HG03378 (cell line): ENCODE measurements around the gene THEMIS.
"Not testable (repeated sequence)": the region's sequence is repeated elsewhere in the genome, so short reads cannot be mapped to it uniquely, and the experiment has no call there.

Experiments used
- ATAC-seq: cut with Tn5 transposase; IDR thresholded peaks from one replicate; pipeline ENCODE4 v1.9.1; 2021; ENCODE audit warnings: mild to moderate bottlenecking, moderate library complexity; ENCODE audit not compliant: unreplicated experiment

THEMIS gene

DNA sequence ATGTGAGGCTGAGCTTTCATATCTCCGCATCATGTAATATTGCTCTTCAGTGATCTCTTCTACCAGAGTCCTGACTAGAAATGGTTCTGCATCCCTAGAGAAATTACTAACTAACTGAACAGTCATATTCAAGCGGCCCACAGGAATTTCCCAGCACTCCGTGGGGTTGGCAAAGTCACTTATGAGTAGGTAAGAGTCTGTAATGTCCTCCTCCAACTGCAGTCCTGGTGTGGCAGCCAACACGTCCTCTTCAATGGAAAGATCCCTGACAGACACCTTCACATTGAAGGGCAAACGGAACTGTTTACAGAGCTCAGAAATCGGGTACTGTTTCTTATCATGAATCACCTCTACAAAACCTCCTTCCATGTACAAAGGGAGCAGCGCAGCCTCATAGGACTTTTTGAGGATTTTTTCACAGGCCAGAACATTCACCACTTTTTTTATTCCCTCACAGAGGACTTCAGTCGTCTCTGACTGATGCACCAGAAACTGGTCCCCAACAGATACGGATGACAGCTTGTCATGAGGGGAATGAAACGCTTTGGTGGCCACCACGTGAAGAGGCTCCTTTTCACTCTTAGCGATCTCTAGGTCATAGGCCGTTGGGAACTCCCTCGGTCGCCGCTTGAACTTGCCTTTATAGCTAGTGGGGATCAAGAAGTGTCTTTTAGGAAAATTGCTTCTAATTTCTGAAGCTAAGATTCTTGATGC is 87.7 kb downstream of the THEMIS start:
- no peak for ATAC-seq

DNA sequence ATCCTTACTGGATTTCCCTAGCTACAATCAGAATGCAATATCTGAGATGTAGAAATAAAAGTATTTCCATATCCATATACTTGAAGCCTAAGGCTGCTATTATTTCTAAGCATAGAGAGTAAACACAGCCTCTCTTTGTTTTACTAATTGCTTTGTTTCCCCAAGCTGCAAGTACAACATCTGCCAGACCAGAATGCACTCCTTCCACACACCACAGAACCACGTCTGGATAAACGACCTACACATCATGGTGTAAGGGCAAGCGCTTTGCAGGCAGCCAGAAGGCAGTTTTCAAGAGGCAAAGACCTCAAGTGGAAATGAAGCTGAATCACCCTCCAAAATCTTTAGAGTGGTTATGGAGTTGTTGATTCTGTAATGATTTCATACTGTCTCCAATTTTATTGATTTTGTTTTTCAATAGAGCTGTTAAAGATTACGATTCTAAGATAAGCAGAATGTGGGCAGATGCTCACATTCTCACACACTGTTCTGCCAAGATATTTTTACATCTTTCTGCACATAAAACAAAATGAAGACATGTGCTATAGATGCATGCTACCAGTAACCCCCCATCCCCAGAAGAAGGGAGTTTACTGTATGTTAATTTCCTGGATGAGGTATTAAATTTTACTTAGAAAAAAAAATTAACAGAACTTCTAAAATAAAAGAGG is 88.8 kb downstream of the THEMIS start:
- no peak for ATAC-seq

DNA sequence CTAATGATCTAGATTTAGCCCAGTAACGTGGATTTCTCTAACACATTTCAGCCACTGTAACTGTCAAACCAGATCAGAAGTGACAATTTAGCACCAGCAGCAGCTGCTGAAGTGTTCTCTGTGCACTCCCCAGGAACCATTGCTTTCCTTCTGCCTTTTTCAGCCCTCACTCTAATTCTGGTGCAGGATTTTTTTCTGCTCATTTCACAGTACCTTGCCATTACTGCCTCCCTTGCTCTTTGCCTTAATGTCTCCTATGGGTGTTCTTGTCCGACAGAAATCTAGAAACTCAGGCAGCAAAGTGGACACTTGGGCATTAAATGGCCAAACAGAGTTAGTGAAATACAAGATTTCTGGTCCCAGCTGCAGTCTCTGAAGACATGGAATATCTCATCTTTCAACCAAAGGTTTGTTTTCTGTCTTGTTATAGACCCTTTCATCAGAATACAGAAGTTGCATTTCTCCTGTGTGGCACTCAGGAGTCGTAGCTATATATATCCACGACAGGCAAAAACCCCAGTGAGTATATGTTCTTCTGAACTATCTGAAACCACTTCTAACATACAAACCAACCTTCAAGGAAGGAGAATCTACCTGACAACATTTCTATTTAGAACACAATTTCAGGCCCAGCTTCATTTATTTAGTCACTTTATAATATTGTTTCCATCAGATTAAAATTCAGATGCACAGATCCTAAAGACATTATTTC is 92.9 kb downstream of the THEMIS start:
- no peak for ATAC-seq

DNA sequence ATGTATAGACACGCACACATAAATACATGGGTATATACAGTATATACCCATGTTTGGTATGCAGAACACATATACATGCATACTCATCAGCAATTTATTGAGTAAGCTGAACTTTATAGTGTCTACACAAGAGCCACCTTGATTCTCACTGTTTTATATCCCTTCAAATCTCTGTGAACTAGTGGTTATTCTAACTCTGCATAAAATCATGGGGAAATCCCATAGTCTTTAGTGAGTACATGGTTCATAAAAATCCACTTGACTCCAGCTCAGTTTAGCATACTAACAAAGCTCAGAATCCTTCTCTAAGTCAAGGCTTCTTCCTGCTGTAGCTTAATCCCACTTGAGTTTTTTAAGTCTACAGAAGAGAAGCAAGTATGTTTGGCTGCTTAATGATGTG is 104.1 kb downstream of the THEMIS start:
- no peak for ATAC-seq

DNA sequence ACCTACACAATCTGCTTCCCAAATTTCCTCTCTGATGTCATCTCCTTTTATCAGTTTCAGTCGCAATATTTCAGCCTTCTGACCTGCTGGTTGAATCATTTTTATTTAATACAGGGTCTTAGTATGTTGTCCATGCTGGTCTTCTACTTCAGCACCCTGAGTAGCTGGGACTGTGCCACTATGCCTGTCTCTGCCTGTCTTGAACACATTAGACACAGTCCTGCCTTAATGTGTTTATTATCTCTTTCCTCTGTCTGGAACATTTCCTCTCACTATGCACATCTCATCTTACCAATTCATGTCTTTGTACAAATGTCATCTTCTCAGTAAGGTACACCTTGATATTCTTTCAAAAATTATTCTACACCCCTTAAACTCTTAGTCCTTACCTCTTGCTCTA is 106.5 kb downstream of the THEMIS start:
- no peak for ATAC-seq

DNA sequence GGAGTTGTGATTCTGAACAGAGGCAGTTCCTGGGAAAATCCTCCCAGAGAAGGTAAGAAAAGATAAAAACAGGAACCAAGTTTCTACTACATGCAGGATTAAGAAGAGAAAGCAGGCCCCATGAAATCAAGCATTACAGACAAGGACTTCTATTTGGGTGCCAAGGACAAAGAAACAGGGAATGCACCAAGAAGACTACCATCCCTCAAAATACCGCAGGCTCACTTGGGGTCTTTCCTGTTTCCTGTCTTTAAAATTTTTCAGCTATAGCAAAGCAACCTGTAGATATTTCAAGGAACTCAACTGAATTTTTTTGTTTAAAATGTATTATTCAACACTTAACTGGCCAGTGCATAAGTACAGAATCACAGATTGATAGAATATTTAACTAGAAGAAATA is 107.5 kb downstream of the THEMIS start:
- ATAC-seq = no peak

DNA sequence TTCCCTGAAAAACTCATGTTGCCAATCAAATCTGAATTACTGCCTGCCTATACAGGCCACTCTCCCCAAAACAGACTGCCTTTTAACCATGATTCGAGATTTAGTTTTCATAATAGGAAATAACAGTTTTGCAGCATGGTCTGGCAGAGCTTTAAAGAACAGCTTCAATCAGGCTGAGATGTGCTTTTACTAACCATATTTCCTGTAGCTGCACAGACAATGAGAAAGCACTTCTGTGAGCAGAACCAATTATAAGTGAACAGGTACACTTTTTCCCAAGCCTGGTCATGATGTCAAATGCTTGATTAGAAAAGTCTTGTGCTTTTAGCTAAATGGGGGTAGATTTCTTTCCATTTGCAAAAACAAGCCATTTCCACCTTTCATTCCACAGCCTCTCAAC is 108.2 kb downstream of the THEMIS start:
- ATAC-seq = no peak

DNA sequence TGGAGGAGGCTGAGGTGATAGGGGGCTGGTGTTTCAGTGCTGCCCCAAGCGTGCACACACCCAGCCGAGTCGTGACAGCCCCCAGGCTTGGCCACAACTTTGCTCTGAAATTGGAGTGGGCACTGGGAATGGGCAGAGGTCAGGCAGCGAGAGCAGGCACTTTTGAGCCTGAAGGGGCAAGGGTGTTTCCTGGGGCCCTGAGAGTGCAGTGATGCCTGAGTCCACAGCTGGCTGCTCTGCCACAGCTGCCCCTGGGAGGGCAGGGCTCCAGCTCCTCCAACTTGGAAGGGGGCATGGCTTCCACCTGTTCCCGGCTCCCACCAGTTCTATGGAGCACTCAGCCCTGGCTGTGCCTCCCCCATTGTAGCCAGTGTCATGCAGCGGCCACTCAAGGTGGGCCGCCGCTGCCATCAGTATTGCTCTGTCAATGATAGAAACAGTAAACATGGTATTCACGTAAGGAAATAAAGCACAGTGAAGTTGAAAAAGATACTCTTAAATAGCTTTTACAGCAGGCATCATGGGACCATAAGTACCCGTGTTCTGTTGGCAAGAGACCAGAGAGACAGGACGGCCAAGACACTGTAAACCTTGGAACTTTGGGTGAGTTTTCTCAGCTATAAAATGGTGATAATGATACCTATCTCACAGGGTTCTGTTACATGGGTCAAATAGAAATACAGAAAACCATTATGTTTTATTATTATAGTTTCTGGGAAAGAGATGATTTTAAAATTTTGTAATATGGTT is 108.9 kb downstream of the THEMIS start:
- no peak for ATAC-seq

DNA sequence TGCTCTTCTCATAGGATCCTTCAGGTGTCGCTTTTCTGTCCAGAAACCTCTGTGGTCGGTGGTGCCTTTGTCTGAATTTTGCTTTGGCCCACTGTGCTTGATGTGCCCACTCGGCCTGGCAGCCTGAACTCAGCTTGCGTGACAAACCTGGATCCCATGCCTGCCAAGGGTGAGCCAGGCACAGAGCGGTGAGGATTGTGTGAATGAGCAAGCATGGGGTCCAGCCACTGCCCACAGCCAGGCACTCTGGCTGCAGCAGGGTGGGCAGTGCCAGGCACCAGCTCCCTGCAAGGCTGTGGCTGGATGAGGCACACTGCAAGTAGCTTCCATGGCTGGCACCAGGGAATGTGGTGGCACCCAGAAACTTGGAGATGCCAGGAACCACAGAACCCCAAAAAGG is 110.3 kb downstream of the THEMIS start:
- ATAC-seq = no peak

DNA sequence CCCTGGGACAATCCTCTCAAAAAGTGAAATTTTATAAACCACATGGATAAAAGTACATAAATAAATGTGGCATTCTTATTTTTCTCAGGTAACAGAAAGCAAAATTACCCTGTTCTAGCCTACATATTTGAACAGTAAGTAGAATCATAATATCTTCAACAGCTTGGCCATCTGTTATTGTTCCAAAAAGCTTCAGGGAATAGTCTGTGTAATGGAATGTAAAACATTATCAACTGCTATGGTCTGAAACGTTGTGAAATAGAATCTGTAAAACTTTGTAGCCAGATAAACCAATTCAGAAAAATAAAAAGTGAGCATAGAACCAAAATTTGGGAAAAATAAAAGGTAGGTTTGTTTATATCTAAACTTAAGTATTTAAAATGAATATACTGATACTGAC is 114.7 kb downstream of the THEMIS start:
- no peak for ATAC-seq

DNA sequence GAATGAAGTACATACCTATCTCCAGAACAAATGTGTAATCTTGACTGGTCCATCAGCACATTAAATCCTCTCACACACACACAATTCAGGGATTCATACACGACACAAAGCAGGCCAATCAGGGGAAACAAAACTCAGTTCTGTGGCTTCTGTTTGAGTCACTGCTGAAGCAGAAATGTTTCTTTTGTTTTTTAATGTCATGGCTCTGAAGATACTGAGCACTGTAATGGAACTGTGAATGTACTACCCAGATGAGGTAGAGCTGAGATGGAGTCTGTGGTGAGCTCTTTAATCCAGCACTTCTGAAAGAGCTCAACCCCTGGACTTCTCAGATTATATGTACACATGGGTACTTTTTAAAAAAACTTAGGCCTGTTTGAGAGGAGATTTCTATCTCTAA is 116.4 kb downstream of the THEMIS start:
- ATAC-seq = no peak

DNA sequence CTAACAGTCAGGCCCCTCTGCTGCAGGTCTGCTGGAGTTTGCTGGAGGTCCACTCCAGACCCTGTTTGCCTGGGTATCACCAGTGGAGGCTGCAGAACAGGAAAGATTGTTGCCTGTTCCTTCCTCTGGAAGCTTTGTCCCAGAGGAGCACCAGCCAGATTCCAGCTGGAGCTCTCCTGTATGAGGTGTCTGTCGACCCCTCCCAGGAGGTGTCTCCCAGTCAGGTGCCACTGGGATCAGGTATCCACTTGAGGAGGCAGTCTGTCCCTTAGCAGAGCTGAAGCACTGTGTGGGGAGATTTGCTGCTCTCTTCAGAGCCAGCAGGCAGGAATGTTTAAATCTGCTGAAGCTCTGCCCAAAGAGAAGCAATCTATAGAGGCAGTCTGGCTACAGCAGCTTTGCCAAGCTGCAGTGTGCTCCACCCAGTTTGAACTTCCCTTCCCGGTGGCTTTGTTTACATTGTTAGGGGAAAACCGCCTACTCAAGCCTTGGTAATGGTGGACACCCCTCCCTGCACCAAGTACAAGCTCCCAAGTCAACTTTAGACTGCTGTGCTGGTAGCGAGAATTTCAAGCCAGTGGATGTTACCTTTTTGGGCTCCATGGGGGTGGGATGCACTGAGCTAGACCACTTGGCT is 119.1 kb downstream of the THEMIS start:
- not testable (repeated sequence) for ATAC-seq

DNA sequence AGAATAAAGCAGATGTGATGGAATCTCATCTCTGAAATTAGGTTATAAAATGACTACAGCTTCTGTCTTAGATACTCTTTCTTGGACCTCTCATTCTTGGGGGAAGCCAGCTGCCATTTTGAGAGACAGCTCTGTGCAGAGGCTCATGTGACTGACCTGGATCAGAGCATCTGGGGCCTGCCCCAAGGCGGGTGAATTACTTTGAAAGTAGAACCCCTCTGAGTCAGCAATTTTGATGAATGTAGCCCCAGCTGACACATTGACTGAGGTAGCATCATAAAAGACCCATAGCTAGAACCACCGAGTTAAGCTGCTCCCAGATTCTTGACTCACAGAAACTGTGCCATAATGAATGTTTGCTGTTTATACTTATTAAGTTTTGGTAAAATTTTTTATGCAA is 124.5 kb downstream of the THEMIS start:
- ATAC-seq = no peak

DNA sequence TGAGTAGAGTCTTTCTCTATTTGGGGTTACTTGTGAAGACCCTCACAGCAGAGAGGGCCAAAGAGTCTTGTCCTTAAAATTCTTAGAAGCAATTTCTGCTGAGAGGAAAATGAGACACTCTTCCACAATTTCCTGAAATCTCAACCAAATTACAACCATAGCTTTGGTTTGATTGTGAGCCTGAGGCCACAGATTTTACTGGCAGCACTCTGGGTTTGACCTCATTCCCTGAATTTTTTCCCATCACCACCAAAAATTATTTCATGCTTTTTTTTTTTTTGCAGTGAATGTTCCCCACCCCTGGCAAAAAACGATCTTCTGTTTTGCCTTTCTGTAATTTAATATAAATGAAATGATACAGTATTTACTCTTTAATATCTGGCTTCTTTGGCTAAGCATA is 125.5 kb downstream of the THEMIS start:
- no peak for ATAC-seq

DNA sequence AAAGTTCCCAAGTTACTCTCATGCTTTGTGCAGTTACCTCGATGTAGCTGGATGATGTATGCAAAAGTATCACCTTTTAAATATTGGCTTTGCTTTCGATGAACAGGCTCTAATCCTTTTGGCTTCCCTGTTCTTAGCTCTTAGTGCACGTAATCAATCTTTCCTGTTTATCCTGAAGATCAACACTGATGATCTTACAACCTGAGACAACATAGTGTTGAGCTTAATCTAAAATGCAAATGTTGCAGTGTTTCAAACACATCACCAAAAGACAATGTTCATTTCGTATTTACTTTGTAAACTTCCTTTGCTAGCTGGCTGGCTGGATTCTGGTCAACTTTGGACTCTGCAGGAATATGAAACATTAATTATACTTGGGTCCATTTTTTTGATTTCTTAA is 132.1 kb downstream of the THEMIS start:
- no peak for ATAC-seq

DNA sequence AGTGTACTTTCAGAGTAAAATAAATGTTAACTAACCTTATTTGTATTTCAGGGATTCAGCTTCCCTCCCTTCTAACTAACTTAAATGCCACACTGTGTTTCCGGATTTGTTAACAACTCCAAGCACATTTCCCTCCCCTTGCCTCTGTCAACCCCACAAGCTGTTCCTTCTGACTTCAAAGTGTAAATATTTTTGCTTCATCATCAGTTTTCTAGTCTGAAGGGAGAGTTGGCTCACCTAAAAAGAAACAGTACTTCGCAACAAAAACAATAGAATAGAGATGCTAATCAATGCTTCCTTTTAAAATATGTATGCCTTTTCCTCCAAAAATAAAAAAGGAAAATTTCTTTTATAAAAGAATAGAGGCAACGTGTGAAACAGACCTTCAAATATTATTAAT is 132.6 kb downstream of the THEMIS start:
- ATAC-seq = no peak

DNA sequence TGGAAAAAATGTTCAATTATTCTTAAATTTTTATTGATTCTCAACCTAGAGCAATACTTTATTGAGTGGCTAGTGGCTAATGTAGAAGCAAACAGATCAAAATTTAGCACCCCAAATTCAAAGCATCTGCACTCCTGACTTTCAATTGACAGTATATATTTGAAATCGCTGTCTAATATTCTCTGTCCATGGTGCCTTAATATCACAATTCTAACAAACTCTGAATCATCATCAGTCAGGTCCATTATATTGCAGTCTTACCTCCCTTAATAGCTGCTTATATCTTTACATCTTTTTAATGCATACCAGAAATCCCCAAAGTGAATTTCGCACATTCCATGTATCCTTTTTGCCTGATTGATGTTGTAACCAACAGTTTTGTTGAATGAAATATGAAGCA is 134.9 kb downstream of the THEMIS start:
- ATAC-seq = no peak

DNA sequence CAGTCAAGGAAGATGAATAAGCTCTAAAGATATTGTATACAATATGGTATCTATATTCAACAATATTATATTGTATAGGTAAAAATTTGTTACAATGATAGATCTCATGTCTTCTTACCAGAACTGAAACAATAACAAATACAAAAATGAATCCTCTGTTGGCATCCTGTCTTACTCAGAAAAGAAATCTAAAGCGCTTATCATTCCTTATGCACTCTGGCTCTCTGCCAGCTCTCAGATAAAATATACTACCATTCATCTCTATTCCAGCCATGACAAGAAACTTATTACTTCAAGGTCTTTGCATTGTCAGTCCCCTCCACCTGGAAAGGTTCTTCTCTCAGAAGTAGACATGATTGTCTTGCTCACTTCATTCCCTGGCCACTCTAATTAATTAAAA is 138.6 kb downstream of the THEMIS start:
- no peak for ATAC-seq

DNA sequence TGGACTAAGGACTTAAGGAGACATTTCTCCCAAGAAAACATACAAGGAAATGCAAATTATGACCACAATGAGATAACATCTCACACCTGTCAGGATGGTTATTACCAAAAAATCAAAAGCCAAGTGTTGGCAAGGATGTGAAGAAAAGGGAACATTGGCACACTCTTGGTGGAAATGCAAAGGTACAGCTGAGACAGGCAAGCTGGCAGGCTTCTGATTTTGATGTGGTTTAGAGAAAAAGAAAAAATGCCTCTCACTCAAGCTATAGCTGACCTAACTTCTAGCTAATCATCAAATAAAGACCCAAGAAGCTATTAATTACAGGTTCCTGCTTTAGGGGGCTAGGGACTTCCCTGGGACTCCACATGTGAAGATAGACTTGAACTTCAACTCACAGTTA is 139.8 kb downstream of the THEMIS start:
- no peak for ATAC-seq

DNA sequence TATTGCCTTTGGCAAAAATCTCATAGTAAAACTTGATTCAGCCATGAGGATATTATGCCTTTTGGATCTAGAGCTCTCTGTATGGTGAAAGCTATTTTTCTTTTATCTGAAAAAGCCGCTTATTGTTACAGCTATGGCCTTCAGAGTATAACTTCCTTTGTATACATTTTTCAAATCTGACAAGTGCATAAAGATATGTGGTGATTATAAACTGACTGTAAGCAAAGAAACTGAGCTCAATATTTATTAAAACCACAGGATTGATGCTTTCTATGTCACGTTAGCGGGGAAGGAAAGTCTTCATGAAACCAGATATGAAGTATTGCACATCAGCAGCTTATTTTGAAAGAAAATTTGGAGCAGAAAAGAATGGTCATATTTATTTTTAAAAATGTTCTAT is 151.8 kb downstream of the THEMIS start:
- no peak for ATAC-seq

DNA sequence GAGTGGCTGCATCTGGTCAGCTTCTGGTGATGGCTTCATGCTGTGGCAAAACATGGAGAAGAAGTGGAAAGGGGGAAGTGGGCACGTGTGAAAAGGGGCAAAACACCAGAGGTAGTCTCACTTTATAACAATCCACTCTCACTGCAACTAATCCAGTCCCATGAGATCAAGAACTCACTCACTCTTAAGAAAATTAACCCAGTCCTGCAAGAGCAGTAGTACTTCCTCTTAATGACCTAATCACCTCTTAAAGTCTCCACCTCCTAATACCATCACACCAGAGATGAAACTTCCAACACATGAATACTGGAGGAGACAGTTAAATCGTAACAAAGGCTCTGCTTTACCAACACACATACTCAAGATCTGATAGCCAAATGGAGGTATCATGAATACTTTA is 152.6 kb downstream of the THEMIS start:
- ATAC-seq = no peak
